Osteocyte (in vitro differentiated cells): ENCODE data around the gene MICU2. TPM values are rescaled to one million over a fixed set of nuclear protein-coding genes. Genes with fewer than 3 reads are reported as not detected.

Source experiments
- DNase-seq: peaks from one replicate; pipeline ENCODE4 v3.0.0; 2021; ENCODE audit warnings: mixed read lengths; ENCODE audit not compliant: unreplicated experiment; ENCODE audit errors: extremely low spot score
- H3K27ac Mint-ChIP-seq: one replicate; pipeline ENCODE4 v1.8.0; 2021; ENCODE audit warnings: mild to moderate bottlenecking, mixed read lengths; ENCODE audit not compliant: unreplicated experiment
- H3K27me3 Mint-ChIP-seq: one replicate; pipeline ENCODE4 v1.8.0; 2021; ENCODE audit warnings: mixed read lengths; ENCODE audit not compliant: unreplicated experiment
- H3K36me3 Mint-ChIP-seq: one replicate; pipeline ENCODE4 v1.8.0; 2021; ENCODE audit warnings: mixed read lengths; ENCODE audit not compliant: unreplicated experiment
- H3K4me1 Mint-ChIP-seq: one replicate; pipeline ENCODE4 v1.8.0; 2021; ENCODE audit warnings: mixed read lengths; ENCODE audit not compliant: unreplicated experiment
- H3K4me3 Mint-ChIP-seq: one replicate; pipeline ENCODE4 v1.8.0; 2021; ENCODE audit warnings: mild to moderate bottlenecking, moderate library complexity, mixed read lengths; ENCODE audit not compliant: unreplicated experiment
- H3K9me3 Mint-ChIP-seq: one replicate; pipeline ENCODE4 v1.8.0; 2021; ENCODE audit warnings: mixed read lengths; ENCODE audit not compliant: unreplicated experiment
- CTCF ChIP-seq: fragments of 200-600 bp; sonication (generic); IDR thresholded peaks from 2 replicates; pipeline ENCODE4 v1.5.0; 2021; ENCODE audit warnings: antibody characterized with exemption, mild to moderate bottlenecking, moderate library complexity
- total RNA-seq: library from RNA; stranded (reverse); gene quantifications from 2 replicates; pipeline ENCODE4 v1.2.1, GENCODE V29; 2021

The MICU2 gene
- total RNA-seq, 1 donor from 2014 or later: 31.0 TPM

GRCh38 chr13:21475115-21475514 lies 128.9 kb downstream of the MICU2 start:
- no peak for TF ChIP-seq CTCF
- DNase-seq: no peak
- no peak overlapping the region for H3K4me3 Mint-ChIP-seq
- no peak overlapping the region for H3K27ac Mint-ChIP-seq
- peaks cover 4% of the 10 kb centered on the region for H3K27me3 Mint-ChIP-seq
- peaks cover 12% of the 10 kb centered on the region for H3K4me1 Mint-ChIP-seq
- no peaks in the 10 kb centered on the region for H3K36me3 Mint-ChIP-seq
- peaks cover 10% of the 10 kb centered on the region for H3K9me3 Mint-ChIP-seq

- no peak for TF ChIP-seq CTCF
- no peak overlapping the region for H3K4me3 Mint-ChIP-seq
- peaks cover 2% of the 10 kb centered on the region for H3K36me3 Mint-ChIP-seq
- peaks cover 25% of the 10 kb centered on the region for H3K27me3 Mint-ChIP-seq
- no peak for DNase-seq
- peaks cover 17% of the 10 kb centered on the region for H3K9me3 Mint-ChIP-seq
- H3K4me1 Mint-ChIP-seq: no peaks in the 10 kb centered on the region
- no peak overlapping the region for H3K27ac Mint-ChIP-seq
Observed at GRCh38 chr13:21470785-21471184, 133.2 kb downstream of the MICU2 start.

GRCh38 chr13:21466527-21466926 lies 137.4 kb downstream of the MICU2 start:
- H3K36me3 Mint-ChIP-seq: peaks cover 2% of the 10 kb centered on the region
- H3K4me1 Mint-ChIP-seq: no peaks in the 10 kb centered on the region
- TF ChIP-seq CTCF: no peak
- DNase-seq: no peak
- H3K27ac Mint-ChIP-seq: no peak overlapping the region
- H3K27me3 Mint-ChIP-seq: peaks cover 26% of the 10 kb centered on the region
- H3K4me3 Mint-ChIP-seq: no peak overlapping the region
- H3K9me3 Mint-ChIP-seq: peaks cover 15% of the 10 kb centered on the region

GRCh38 chr13:21465710-21466160 lies 138.2 kb downstream of the MICU2 start:
- Mint-ChIP-seq H3K4me1 (no peaks in the 10 kb centered on the region), H3K27ac (no peak overlapping the region)
- no peak for TF ChIP-seq CTCF

GRCh38 chr13:21463424-21463823 lies 140.5 kb downstream of the MICU2 start:
- Mint-ChIP-seq H3K27ac (no peak overlapping the region), H3K36me3 (no peaks in the 10 kb centered on the region), H3K9me3 (no peaks in the 10 kb centered on the region), H3K4me1 (peaks cover 1% of the 10 kb centered on the region), H3K4me3 (no peak overlapping the region), H3K27me3 (peaks cover 18% of the 10 kb centered on the region)
- DNase-seq: no peak
- TF ChIP-seq CTCF: no peak

More at GRCh38 chr13:21465710-21466160, 138.2 kb downstream of the MICU2 start:
- H3K9me3 Mint-ChIP-seq: peaks cover 10% of the 10 kb centered on the region
- no peak for DNase-seq
- no peak overlapping the region for H3K4me3 Mint-ChIP-seq
- H3K36me3 Mint-ChIP-seq: peaks cover 2% of the 10 kb centered on the region
- peaks cover 24% of the 10 kb centered on the region for H3K27me3 Mint-ChIP-seq
